GOT3 (cell line): ENCODE measurements around the gene TASP1.

Source experiments
- DNase-seq: peaks from one replicate; lab custom pipeline; 2025; ENCODE audit warnings: mixed read lengths; lab: John Stamatoyannopoulos, UW

TASP1 gene

DNA sequence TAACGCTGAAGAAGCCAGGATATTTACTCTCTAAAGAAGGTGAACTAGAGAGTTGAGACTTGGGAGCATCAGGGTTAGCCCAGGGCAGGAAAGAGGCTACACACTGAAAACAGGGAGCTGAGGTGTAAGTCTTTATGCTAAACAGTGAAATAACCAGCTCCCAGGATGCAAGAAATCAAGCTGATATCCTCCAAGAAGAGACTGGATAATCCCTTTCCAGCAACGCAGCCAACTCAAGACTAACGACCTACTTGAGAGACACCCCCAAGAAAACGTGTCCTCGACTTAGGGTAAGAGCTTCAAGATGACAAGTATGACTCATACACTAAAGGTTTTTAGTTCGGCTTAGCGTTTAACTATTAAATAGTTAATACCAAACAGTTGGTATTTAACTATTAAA is 202.2 kb downstream of the TASP1 start:
- DNase-seq = no peak

DNA sequence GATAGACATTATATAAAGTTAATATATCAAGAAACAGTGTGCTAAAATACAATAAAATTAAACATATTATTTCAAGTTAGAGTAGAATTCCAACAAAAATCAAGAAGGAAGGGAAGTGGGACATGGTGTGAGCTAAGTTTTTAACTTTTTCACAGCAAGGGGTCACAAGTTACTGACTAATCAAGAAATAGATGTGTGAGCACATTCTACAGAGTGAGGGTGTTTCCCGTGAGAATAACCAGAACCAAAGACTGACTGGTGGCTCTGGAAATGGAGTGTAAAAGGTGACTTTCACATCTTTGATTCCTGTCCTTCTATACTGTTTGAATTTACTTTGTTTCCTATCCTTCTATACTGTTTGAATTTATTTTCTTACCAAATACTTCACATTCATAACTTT is 206.6 kb downstream of the TASP1 start:
- DNase-seq = no peak

DNA sequence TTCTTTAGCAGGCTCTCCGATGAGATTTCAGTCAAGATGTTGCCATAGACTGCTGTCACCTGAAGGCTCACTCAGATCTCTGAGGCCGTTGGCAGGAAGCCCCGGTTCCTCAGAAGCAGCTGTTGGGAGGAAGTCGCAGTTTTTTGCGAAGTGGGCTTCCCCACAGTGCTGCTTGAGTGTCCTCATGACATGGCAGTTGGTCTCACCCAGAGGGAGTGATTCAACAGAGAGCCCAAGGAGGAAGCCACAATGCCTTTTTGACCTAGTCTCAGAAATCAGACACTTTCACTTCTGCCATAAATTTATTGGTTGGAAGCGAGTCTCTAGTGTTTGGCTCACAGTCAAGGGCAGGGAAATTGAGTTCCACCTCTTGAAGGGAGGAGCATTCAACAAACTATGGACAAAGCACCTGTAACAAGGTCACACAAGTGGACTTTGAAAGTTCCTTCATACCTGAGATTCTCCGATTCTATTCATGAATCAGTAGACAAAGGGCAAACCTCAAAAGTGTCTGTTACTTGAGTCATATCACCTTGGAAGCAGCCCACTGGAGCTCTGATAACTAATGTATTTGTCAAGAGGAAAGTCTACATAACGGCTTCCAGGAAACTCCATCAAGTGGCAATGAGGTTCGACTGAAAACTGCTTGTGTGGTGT is 208.3 kb downstream of the TASP1 start:
- no peak for DNase-seq

DNA sequence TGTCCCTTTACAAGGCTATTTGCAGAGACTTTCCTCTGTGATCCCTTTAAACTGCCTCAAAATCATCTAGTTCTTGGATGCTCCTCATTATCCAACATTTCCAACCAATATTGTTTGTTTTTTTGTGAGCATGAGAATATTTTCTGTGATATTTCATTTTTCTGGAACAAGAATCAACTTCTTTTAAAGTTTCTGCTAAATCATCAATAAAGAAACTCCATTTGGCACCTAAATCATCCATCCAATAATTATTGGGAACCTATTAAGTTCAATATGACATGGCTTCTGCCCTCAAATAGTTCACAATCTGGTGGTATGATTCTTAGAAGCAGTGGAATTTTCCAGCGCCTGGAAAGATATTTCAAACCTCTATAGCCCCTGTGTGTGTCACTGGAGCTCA is 210.0 kb downstream of the TASP1 start:
- DNase-seq = no peak

DNA sequence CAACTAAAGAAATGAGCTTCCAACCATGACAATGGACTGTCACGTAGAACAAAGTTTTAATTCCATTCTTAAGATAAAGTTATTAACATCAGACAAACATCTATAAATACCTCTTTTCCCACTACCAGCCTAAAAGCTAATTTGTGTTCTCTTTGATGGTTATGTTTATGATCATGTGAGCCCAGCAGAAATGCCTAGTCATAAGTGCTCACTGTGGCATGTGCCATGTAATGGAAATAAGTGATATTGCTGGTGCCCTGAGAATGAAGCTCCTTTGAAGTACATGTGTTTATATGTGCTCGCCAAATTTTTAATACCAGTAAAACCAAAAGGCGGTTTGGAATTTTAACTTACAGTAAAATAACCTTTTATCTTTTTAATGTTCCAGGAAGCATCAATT is 211.9 kb downstream of the TASP1 start:
- DNase-seq = no peak

DNA sequence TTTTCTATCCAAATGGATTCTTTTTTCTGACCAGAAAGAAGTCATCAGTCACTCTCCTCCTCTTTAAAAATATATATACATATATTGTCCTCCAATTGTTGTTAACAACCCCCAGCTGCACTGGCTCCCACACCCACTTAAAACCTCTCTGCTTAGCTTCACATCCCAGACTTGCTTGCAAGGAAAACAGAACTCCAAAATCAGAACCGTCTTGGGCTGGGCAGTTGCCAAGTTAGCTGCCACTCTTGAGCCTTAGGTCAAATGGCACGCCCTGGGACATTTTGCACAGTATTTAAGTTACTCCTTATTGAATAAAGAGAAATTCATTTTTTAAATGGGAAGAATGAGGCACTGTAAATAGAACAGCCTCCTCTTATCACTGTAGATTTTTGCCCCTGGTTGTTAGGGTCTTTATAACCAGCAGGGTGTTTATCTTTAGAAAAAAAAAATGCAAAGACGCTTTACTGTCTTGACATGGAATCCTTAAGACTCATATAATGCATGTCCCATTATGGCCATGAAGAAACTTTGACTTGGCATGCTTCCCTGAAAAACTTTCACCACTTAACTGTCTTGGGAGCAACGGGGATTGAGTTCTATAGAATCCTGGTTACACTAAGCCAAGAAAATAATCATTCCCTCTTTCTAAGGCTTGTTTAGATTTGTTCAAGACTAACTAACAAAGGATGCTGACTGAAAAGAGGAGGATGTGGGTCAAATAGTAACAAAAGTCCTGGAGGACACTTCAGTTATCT is 213.2 kb downstream of the TASP1 start:
- DNase-seq = no peak

DNA sequence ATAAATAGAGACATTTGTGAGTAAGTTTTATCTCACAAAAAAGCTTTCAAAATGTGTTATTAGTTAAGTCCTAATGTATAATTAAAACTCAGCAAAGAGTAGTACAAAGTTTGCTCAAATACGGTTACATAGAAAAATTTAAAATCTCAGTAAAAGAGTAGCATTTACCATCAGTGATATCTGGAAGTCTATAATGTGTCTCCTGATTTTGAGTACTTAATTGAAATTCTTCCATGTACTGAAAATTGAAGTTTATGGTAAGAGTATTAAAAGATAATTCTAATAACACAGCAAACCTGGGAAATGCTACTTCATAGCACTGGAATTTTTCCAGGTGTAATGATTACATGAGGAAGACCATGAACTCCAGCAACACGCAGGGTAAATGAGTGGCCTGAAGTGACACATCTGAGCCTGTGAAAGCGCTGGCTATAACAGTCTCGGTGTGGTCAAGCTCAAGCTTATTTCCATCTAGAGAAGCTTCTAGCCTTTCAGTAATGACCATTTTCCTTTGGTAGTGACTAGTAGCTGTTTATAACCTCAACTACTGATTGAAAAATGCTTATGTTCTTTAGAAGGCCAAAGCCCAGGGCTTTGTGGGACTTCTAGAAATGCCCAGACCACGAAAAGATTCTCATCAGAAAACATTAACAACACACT is 214.4 kb downstream of the TASP1 start:
- DNase-seq = no peak

DNA sequence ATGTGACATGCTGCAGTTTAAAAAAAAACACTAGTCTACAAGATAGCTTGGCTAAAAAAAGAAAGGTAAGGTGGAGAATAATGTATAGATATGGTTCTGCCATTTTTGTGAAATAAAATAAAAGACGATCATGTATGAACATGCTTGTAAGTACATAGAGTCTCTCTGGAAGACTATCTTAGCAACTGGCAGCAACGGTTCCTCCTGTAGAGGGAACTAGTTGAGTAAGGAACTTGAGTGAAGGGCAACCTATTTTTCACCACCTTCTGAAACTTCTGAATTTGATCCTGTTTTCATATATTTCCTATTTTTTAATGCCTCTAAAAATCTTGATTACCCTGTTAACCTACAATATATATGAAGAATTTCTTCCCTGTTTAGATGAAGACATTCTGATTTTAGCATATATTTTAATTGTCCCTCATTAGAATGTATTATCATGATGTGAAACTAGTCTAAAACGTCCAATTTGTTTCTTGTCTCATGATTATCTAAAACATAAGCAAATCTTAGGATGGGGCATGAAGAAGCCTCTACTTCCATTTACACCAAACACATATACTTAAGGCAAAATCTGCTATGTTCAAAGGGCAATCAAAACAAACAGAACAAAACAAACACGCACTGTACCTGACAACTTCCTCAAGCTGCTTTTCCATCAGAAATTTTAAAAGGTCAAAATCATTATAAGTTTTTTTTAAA is 215.1 kb downstream of the TASP1 start:
- DNase-seq = no peak

DNA sequence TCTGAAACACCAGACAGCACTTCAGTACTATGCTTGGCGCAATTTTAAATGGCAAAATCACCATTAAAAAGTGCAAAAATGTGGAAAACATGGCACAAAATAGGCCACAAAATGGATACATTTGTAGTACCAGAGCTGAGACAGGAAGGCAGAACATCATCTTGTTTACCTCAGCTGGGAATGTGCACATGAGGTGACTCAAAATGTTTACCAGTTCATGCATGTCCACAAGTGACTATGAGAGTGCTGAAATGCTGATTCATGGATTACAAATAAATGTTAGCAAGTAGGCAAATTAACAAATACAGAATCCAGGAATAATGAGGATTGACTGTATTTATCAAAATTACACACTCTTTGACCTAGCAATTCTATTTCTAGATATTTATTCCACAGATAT is 216.1 kb downstream of the TASP1 start:
- no peak for DNase-seq

DNA sequence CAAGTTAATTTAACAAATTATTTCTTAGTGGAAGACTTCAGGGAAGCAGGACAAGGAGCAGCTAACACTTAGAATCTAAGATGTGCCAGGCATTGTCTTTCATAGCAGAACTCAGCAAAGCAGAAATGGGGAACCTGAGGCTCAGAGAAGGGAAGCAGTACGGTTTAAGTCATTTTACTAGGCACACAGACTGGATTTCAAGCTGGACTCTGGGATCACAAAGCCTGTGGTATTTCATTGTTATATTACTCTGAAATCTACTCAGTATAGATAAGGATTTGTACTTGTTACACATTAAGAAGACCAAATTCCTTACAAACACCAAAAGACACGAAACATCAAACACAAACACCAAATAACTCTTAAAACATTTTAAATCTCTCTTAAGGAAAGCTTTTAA is 218.1 kb downstream of the TASP1 start:
- no peak for DNase-seq

DNA sequence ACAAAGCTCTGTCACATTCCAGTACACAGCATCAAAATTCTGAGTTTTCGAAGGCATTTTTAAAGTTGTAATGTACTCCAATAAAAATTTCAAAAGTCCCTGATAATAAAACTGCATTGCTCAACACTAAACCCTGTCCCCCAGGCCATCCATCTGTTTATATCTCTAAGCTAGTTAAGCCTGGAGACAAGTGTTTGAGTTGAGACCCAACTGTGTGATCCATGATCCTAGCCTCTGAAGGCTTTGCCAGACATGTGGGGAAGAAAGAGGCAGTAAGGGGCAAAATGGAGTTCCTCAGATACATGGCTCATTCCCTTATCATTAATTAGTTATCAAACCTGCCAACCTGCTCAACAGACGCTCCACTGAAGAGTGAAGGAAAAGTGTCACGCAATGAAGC is 219.3 kb downstream of the TASP1 start:
- DNase-seq = no peak

DNA sequence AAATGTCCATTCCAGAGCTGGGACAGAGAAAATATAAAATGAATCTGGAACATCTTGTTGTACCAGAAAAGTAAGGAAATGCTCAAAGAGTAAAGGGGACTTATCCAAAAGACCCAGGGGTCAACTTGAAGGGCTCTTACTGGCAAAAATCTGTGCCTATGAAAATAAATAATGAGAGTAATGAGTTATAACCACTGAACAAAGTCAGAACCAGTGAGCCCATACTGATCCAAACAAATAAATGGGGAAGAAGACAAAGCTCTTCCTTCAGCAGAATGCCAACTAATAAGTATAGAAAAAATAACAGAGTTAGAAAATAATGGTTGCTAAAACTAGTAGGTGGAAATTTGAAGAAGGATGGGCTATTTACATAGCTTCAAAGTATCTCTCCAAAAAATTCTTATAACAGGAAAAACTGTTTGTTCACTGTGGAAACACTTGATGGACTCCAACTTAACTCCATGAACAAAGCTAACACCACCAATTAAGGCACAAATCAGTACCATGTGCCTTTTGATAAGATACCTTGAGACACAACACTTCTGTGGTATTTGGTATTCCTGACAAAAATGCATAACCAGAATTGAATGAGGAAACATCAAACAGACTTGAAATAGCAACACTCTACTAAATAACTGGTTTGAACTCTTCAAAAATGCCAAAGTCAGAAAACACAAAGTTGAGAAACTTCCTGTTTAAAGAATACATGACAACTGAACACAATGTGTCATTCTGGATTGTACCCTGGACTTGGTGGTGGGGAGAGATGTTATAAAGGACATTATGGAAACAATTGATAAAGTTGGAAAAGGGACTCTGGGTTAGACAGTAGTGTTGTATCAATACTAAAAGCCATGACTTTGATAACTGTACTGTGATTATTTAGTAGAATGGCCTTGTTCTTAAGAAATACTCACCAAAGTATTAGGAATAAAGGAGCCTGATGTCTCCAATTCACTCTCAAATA is 220.2 kb downstream of the TASP1 start:
- no peak for DNase-seq

DNA sequence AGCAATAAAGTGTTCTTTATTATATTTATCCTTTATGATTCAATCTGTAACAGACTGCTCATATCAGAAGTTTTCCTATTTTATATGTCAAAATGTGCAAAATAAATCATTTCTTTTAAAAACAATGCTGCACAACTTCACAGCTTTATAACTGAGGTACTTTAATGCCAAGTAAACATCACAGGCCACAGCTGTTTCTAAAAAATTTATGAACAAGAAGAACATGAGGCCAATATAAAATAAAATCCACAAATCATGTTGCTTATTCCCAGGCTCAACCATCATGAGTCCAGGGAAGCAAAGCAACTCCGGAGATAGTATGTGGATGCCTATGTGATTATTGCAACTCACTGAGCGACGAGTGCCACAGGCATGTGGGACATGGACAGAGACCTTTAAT is 222.2 kb downstream of the TASP1 start:
- no peak for DNase-seq

DNA sequence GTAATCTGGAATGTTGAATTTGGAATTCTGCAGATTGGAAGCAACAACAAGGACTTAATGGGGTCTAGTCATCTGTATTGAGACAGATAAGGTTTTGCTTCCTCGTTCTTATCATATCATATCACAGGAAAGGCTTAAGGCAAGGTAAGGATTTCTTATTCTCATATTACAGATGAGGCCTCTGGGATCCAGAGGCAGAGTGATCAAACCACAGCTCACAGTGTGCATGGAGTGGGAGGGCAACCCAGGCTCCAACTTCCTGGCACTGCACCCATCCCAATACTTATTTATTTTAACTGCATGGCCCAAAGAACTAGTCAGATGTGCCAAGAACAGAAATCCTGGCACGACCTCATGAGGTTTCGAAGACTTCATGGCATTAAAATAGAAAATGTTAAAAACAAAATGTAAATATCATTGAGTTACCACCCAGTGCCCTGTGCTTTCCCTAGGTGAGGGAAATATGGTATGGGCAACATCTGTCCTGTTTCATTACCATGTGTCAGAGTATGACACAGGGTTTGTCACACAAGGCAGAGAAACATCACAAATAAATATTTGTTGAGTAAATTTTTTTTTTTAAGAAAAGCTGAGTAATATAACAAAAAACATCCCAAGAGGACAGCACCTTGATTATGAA is 225.8 kb downstream of the TASP1 start:
- no peak for DNase-seq

DNA sequence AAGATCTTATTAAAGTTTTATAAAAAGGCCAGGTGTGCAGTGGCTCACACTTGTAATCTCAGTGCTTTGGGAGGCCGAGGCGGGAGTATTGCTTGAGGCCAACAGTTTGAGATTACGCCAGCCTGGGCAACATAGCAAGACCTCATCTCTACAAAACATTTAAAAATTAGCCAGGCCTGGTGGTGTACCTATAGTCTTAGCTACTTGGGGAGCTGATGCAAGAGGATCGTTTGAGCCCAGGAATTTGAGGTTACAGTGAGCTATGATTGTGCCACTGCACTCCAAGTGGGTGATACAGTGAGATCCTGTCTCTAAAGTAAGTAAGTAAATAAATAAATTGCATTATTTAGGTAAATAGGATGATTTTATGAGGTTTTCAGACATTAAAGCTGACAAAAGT is 234.4 kb downstream of the TASP1 start:
- no peak for DNase-seq

DNA sequence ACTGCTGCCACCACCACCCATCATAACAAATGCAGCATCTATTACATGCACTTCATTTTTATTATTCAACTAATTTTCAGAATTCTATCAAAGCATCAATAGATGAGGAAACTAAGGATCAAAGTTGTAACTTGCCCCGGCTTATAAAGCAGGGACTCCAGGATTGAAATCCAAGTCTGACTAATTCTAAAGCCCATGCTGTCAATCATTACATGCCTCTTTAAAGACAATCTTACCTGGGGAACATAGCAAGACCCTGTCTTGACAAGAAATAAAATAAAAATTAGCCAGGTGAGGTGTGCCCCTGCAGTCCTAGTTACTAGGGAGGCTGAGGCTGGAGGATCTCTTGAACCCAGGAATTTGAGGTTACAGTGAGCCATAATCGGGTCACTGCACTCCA is 235.3 kb downstream of the TASP1 start:
- no peak for DNase-seq

DNA sequence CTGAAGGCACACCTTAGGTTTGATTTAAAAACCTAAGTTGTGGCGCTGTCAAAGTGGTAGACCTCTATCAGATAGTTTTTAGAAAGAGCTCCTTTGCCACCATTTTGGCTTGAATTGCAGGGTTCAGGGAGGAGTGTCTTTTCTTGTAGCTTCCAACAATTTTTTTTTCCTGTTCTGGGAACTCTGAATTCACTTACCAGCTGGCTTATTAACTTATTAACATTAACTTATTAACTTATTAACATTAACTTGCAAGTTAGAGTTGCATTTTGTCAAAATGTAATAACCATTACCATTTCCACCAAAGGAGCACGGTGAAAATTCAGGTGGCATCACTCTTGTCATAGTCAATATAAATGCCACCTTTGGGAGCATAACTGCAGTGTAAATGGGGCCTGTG is 235.7 kb downstream of the TASP1 start:
- DNase-seq = no peak

DNA sequence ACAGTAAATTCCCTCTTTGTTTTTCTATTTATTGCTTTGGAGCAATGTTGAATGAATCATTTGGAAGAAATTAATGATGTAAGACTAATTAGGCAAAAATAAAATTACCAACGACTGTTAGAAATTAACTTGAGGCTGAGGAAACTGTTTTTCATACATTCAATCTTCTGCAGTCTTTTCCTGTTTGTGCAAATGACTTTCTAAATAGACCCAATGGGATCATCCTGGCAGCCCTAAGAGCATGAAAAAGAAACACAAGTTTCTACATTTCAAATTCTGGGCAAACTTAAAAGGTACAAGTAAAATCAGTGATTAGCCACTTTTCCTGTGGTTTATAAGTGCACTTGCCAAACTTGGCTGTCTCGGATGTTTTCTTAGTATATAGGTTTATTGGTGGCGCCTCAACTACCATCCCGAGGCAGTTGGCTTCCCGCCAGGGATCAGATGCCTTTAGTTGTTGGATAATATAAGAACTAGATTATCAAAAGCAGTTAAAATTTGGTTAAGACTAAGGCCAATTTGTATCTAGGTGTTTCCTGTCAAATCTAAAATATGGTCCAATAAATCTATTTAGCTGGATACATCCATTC is 236.5 kb downstream of the TASP1 start:
- no peak for DNase-seq

DNA sequence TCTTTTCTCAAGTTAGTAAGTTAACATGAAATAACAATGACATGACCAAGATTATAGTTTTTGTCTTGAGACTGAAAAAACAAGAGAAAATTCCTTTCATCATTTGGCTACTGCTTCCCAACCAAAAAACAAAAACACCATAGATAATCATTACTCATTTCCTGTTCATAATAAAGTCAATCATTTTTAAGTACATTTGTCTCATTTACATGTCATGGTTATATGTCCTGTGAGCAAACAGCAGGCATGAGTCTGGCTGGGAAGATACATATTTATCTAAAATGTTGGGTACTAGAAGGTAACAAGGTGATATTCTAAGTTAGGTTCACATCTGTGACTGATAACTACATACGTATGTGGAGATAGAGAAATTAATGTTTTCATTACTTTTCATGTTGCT is 237.1 kb downstream of the TASP1 start:
- no peak for DNase-seq

DNA sequence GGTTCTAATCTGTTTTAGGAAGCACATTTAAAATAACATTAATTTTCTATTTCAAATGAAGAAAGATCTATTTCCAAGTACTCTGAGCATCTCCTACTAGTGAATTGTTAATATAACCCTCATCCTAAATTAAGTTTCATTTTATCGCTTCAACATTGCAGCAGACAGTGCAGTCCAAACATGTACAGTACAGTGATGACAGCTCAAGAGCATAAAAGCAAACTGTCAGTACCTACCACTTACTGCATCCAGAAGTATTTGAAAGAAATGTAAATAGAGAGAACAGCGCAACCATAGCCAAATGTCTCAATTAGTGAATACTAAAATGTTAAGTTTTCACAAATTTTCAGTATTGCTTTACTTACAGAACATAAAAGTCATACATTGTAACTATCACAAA is 238.3 kb downstream of the TASP1 start:
- DNase-seq = no peak

DNA sequence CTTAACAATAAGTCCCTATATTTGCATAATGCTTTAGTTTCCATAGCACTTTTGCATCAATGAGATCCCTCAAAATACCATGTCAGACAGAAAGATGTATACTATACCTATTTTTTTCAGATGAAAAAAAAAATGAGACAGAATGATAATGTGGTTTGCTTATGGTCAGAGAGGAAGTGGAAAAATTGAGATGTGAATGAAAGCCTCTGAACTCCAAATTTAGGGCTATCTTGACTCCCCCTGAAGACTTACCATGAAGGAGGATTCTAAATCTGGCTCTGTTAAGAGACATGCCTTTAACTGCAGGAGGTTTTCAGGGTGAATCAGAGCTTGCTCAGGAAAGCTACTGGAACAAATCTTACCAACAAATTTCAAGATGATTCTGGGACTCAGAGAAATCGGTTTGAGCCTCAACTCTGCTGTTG is 241.4 kb downstream of the TASP1 start:
- no peak for DNase-seq
